Bronchial epithelial cell (primary cell): ENCODE data around the gene CTAG1B. TPM values are rescaled to one million over a fixed set of nuclear protein-coding genes. Genes with fewer than 3 reads are reported as not detected.

Experiments used
- DNase-seq: peaks from one replicate; pipeline ENCODE4 v3.0.0-alpha.2; 2010; ENCODE audit warnings: low read depth
- FAIRE-seq: peaks from 2 replicates; lab custom pipeline; 2011; peaks lifted over from hg19 to GRCh38; lab: Jason Lieb, UNC
- H3K27me3 ChIP-seq: 2 replicates; pipeline ENCODE4 v1.5.1; 2011; ENCODE audit warnings: low read length; ENCODE audit not compliant: control insufficient read depth, insufficient read depth
- H3K36me3 ChIP-seq: 2 replicates; pipeline ENCODE4 v1.5.1; 2011; ENCODE audit warnings: low read length; ENCODE audit not compliant: control insufficient read depth, insufficient read depth
- H3K4me3 ChIP-seq: 2 replicates; pipeline ENCODE4 v1.5.1; 2011; ENCODE audit warnings: mild to moderate bottlenecking, low read depth, low read length, control low read depth
- total RNA-seq: library from RNA; depleted of rRNA; stranded (reverse); fragments of >200 nt; gene quantifications from 2 replicates; pipeline ENCODE4 v1.2.1, GENCODE V29; 2014
- TF ChIP-seq, protein P1 (sequence below): IDR thresholded peaks from 2 replicates; pipeline ENCODE4 v1.5.1; 2011; ENCODE audit warnings: mild to moderate bottlenecking, moderate library complexity, low read length, control low read depth, inconsistent platforms; ENCODE audit not compliant: insufficient read depth, severe bottlenecking

Gene CTAG1B
- total RNA-seq, 1 donor from 2014 or later, result not detected

DNA sequence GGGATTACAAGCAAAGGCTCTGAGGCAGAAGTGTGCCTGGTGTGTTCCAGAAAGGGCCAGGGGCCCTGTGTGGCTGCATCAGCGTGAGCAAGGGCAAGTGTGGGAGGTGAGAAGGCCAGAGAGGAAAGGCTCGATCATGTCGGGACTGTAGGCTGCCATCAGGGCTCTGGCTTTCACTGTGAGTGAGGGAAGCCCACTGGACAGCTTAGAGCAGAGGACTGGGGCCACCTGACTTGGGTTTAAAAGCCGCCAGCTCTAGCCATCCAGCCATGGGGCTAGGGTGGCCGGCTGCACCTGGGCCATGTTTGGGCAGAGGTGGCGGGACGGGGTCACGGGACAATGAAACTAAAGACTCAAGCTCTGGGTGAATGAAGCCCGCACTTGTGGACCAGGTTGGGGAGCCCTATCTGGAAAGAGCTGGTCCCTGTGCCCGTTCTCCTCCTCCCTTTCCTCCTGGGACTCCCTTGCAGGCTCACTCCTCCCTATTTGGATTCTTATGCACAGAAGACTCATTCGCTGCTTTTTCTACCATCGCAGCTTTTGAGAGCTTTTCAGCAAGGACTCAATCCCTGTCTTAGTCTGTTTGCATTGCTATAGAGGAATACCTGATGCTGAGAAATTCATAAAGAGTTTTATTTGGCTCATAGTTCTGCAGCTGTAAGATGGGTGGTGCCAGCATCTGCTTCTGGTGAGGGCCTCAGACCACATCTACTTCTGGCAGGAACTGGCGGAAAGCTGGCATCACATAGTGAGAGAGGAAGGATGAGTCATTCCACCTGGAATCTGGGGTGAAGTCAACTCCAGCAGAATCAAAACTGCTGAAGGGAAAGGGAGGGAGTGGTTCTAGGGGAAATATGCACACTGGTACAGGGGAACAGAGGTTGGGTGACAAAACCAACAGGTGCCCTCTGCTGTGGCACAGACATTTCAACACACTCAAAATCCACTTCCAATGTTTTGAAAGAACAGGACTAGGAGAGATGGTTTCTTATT lies 15.3 kb downstream of the CTAG1B start:
- Histone ChIP-seq H3K36me3 (no peaks in the 10 kb centered on the region), H3K27me3 (no peaks in the 10 kb centered on the region), H3K4me3 (no peak overlapping the region)
- TF ChIP-seq, protein P1, sequence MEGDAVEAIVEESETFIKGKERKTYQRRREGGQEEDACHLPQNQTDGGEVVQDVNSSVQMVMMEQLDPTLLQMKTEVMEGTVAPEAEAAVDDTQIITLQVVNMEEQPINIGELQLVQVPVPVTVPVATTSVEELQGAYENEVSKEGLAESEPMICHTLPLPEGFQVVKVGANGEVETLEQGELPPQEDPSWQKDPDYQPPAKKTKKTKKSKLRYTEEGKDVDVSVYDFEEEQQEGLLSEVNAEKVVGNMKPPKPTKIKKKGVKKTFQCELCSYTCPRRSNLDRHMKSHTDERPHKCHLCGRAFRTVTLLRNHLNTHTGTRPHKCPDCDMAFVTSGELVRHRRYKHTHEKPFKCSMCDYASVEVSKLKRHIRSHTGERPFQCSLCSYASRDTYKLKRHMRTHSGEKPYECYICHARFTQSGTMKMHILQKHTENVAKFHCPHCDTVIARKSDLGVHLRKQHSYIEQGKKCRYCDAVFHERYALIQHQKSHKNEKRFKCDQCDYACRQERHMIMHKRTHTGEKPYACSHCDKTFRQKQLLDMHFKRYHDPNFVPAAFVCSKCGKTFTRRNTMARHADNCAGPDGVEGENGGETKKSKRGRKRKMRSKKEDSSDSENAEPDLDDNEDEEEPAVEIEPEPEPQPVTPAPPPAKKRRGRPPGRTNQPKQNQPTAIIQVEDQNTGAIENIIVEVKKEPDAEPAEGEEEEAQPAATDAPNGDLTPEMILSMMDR, result no peak
- peak; percentile 86 for FAIRE-seq
- DNase-seq, result peak; percentile 78

DNA sequence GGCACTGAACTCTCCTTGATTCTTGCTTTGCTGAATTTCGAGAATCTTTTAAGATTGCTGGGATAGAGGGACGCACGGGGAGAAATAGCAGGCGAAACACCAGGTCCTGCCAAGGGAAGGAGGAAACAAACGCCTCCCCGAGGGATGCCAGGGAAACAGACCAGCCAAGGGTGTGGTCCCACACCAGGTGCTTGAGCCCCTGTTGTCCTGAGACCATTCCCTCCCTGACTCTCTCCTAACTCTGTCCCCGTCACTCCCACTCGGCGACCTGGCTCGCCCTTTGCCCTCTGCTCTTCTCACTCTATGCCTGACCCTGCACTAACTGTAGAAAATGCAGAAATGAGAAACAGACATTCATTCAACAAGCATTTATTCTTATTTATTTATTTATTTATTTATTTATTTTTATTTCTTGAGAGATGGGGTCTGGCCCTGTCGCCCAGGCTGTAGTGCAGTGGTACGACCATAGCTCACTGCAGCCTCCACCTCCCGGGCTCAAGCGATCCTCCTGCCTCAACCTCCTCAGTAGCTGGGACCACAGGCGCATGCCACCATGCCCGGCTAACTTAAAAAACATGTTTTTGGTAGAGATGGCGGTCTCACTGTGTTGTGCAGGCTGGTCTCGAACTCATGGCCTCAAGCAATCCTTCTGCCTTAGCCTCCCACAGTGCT lies 16.2 kb downstream of the CTAG1B start:
- no peak for FAIRE-seq
- no peak for DNase-seq
- H3K36me3 ChIP-seq, result no peaks in the 10 kb centered on the region
- no peak overlapping the region for H3K4me3 ChIP-seq
- no peaks in the 10 kb centered on the region for H3K27me3 ChIP-seq
- TF ChIP-seq, protein P1, result no peak

DNA sequence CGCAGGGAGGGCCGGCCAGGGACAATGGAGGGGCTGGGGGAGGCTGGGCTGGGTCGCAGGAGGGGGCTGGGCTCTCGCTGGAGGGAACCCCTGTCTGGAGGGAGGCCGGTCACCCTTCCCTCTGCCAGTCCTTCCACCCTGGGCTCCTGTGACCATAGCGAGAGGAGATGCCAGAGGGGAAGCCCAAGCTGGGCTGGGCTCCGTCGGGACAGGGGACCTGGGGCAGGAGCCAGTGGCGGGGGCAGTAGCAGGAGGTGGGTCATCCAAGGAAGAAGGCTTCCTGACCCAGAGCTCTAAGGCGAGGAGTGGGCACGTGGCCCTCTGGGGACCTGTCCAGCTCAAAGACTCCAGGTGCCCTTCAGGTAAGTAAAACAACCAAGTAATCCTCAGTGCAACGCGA lies 16.9 kb downstream of the CTAG1B start:
- TF ChIP-seq, protein P1, result no peak
- Histone ChIP-seq H3K36me3 (no peaks in the 10 kb centered on the region), H3K27me3 (no peaks in the 10 kb centered on the region), H3K4me3 (no peak overlapping the region)
- no peak for FAIRE-seq
- no peak for DNase-seq

DNA sequence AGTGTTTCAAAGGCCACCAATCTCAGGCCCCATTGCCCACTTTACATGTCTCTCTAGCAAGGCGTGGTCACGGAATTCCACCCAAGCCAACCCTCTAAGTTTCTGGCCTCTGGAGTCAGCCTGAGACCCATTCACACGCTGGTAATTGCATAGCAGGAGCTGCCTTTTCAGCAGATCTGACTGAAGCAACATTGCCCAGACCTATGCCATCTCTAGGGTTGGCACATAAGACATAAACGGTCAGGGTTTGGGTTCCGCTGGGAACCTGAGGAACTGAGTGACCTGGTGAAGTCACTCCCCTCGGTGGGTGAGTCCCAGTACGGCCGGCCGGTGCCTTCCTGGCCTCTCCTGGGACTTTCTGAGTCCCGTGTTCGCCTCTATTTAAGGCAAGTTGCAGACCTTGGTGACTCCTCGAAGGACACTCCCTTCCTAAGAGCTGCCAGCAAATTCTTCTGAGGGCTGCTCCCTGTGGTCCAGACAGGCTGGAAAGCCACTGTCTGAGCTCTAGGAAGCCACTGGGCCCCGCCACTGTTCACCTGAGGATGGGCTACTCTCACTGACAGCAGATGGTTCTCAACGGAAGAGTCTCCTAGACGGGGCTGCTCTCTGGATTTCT lies 18.2 kb downstream of the CTAG1B start:
- no peak for FAIRE-seq
- no peaks in the 10 kb centered on the region for H3K27me3 ChIP-seq
- H3K36me3 ChIP-seq, result no peaks in the 10 kb centered on the region
- TF ChIP-seq, protein P1, result no peak
- no peak overlapping the region for H3K4me3 ChIP-seq
- no peak for DNase-seq

- FAIRE-seq, result no peak
- TF ChIP-seq, protein P1, result no peak
- no peaks in the 10 kb centered on the region for H3K36me3 ChIP-seq
- H3K27me3 ChIP-seq, result no peaks in the 10 kb centered on the region
- DNase-seq, result no peak
- no peak overlapping the region for H3K4me3 ChIP-seq
Measured at GRCh38 chrX:154599531-154599930, 19.6 kb downstream of the CTAG1B start.
